Stimulated activated CD8-positive, alpha-beta memory T cell treated with anti-CD3 and anti-CD28 coated beads, Interleukin-4, amount 100 ng/mL, for 24 hours (primary cell): ENCODE measurements around the gene ASB16.
"Not testable (repeated sequence)": the region's sequence is repeated elsewhere in the genome, so short reads cannot be mapped to it uniquely, and the experiment has no call there.

Experiments used
- DNase-seq: peaks from one replicate; pipeline ENCODE4 v3.0.0-alpha.2; 2020; ENCODE audit warnings: low read depth

ASB16 gene, protein sequence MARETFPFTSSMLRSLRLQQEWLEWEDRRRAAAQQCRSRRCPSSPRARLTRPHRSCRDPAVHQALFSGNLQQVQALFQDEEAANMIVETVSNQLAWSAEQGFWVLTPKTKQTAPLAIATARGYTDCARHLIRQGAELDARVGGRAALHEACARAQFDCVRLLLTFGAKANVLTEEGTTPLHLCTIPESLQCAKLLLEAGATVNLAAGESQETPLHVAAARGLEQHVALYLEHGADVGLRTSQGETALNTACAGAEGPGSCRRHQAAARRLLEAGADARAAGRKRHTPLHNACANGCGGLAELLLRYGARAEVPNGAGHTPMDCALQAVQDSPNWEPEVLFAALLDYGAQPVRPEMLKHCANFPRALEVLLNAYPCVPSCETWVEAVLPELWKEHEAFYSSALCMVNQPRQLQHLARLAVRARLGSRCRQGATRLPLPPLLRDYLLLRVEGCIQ

DNA sequence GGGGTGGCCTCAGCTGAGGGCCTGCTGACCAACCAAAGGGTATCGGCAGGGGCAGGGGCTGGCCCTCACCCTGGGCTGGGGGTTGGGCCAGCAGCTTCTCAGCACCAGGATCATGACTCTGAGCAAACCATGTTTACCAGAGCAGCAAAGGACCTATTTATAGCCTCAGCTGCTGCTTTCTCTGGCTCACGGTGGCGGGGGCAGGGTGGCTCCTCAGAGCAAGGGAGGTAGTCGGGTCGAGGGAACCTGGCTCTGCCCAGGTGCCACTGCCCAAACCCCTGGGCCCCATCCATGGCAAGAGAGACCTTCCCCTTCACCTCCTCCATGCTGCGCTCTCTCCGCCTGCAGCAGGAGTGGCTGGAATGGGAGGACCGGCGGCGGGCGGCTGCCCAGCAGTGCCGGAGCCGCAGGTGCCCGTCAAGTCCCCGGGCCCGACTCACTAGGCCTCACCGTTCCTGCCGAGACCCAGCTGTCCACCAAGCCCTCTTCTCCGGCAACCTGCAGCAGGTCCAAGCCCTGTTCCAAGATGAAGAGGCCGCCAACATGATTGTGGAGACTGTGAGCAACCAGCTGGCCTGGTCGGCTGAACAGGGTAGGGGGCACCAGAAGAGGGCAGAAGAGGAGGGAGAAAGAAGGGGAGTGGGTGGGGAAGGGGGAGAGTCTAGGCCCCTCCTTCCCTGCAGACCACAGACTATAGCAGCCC lies at the start of gene ASB16:
TSS of gene ASB16 (plus strand) at position 206 of the 703 bp plus-strand sequence. CDS start at position 292, 86 bp downstream.
- DNase-seq, result no peak

DNA sequence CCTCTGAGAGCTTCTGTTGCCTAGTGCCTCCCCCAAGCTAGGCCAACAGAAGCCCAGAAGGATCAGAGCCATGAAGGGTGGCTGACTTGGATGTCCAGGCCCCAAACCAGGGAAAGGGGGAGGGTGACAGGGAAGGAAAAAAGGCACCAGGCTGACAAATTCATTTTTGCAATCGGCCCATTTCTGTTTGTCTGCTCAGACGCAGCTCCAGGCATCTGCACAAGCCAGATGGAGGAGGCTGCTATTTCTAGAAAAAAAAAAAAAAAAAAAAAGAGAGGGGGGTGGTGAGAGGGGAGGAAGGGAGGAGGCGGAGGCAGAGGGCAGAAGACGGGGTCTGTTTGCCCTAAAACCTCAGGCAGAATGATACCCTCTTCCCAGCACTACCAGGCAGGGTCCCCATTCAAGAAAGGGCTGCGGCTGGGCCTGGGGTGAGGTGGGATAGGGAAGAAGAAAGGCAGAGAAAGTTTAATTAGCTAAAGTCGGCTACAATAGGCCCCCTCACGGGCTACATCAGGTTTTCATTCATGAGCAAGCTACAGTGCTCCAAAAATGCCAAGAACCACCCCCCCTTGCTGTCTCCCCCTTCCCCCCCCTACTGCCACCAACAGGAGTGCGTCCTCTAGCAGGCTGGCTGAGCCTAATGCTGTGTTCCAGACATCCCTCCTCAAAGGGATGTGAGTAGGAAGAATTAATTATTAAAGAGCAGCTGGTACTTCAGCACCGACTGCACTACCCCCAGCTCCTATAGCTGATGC lies 49.5 kb upstream of the ASB16 start:
- no peak for DNase-seq

DNA sequence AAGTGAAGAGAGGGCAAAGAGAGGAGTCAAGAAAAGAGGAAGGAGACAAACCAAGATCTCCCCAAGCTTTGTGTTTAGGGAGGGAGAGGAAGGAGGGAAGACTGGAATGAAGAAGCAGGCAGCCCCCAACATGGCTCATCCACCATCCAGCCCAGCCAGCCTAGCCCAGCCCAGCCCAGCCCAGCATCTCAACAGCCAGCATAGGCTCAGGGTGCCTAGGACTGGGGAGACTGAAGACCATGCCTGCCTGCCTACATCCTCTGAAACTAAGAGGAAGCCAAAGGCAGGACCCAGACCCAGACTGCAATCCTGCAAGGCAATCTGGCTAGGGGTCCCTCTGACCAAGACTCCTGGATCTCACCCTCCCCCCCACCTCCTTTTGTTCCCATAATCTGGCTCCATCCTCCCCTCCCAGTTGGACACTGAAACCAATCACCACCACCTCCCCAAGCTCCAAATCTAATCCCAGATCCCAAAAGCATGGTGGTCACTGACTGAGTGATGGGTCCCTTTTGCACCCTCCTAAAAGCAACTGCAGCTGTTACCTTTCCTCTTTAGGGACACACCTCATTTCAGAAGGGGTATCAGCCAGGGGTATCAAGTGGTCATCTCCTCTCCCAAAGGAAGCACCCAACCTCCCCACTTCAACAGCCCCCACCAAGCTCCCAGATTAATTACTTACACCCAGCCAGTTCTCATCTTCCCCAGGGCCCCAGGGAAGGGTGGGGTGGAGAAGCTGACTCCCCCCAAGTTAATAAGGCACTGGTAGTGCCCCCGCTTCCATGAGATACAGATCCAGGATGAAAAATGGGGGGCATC lies 48.3 kb upstream of the ASB16 start:
- no peak for DNase-seq

DNA sequence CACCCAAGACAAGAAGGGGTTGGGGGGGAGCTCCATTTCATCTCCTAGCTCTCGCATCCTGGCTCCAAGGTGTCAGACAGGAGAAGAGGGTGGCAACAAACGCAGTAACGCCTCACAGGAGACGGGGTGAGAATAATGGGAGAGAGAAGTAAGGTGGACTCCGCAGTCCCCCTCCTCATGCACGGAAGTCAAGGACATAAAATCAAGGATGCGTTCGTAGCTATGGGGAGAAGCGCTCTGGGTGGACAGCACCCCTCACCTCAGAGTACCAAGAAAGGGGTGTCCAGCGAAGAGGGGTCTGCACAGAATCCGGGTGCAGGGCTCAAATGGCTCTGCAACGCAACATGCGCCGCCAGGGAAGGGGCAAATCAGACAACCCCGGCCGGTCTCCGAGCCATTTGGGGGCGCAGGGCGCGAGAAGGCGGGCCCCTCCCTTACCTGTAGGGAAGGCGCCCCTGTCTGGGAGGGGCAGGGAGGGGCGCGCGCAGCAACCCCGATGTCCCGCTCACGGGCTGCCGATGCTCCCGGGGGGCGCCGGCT lies 47.6 kb upstream of the ASB16 start:
- no peak for DNase-seq

DNA sequence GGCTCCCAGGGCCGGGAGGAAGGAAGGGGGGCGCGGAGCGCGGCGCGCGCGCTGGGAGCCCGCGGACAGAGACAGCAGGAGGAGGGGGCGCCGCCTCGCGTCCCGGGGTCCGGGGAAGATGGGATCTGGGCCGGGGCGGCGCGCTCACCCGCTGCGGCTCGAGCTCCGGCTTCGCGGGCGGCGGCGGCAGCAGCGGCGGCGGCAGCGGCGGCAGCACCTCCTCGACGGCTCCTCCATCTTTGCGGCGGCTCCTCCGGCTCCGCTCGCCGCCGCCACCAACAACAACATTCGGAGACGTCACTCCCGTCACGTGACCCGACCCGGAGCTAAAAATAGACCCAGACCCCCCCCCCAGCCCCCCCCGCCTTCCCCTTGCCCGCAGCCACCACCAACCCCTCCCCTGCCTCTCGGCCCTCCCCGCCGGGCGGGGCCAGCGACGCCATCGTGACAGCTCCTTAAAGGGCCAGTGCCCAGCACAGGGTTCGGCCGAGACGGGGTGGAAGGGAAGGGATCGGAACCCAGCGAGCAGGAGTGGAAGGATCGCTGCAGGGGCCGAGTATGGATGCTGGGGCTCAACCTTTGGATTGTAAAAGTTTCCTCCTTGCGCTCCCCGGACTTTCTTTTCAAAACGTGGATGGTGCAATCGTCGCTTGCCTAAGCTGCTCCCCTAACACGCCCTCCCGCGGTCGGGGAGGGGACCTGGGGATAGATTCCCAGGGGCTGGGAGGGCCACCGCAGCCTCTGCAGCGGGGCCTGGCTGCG lies 47.0 kb upstream of the ASB16 start, which contains the start of gene HDAC5:
TSS of gene HDAC5 (minus strand) at position 286 of the 762 bp plus-strand sequence. CDS start 6,126 bp downstream, outside the sequence.
- DNase-seq, result peak; percentile 96

DNA sequence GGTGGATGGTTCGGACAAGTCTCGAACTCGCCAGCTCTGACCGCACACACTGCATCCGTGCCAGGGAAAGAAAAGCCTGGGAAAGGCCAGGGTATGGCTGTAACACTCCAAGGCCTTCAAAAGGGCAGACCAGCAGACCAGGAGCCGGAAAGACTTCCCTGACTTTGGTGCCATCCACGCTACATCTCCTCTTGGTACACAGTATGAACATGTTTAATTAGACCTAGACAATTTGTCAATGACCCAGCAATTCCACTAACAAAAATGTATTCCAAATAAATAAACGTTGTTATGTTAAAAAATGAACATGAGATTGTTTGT lies 46.4 kb upstream of the ASB16 start:
- DNase-seq, result no peak

DNA sequence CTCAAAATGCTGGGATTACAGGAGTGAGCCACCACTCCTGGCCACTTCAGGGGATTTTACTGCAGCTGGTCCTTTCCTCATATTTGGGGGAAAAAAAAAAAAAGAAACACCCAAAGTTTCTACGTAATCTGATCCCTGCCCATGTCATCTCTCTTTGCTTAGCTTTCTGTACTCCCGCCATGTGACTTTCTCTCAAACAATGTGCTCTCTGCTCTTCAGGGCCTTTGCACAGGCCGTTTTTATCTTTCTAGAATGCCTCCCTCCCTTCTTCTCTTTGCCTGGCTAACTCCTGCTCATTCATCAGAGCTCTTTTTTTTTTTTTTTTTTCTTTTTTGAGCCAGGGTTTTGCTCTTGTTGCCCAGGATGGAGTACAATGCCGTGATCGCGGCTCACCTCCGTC lies 42.1 kb upstream of the ASB16 start:
- no peak for DNase-seq

DNA sequence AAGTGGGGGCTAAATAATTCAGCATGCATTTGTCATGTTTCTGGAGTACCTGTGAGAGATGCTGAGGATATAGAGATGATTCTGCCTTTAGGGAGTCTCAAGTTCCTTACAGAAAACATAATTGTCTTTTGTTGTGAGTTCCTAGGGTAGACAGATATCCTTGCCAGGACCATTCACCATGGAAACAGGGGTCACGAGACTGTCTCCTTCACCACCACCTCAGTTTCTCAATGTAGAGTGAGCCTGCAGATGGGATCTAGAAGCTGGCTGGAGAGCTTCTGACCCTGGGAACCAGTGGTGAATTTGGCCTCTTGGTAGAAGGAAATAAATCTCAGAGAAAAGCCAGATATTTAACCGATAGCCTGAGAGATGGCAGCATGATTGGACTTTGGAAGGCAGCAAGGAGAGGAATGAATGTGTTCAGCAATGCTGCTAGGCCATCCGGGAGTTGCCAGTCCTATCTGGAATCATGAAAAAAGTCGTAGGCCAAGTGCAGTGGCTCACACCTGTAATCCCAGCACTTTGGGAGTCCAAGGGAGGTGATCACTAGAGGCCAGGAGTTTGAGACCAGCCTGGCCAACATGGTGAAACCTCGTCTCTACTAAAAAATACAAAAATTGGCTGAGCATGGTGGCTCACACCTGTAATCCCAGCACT lies 39.7 kb upstream of the ASB16 start:
- no peak for DNase-seq

DNA sequence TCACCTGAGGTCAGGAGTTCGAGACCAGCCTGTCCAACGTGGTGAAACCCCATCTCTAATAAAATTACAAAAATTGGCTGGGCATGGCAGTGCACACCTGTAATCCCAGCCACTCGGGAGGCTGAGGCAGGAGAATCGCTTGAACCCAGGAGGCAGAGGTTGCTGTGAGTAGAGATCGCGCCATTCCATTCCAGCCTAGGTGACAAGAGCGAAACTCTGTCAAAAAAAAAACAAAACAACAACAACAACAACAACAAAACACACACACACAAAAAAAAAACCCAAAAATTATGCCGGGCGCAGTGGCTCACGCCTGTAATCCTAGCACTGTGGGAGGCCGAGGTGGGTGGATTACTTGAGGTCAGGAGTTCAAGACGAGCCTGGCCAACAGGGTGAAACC lies 39.1 kb upstream of the ASB16 start:
- not testable (repeated sequence) for DNase-seq

DNA sequence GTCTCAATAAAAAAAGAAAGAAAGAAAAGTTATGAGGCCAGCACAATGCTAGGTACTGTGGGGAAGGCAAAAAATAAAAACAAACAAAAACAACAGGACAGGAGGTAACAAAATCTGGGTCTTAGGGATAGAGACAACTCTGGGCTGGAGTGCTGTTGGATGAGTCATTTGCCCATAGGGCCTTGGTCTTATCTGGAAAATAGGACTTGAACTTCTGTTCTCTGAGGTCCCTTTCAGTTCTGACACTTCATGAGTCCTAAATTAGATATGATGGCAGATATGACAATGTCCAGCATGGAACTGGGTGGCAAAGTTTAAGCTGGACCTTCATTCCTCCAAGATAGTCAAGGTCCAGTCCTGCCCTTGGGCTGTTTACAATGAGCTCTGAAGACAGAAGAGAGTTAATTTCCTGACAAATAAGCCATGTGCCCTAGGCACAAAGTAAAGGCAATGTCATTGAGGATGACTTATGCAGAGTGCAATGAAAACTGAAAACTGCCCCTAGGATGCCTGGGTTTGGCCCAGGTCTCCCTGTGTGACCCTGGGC lies 38.2 kb upstream of the ASB16 start:
- DNase-seq, result no peak

DNA sequence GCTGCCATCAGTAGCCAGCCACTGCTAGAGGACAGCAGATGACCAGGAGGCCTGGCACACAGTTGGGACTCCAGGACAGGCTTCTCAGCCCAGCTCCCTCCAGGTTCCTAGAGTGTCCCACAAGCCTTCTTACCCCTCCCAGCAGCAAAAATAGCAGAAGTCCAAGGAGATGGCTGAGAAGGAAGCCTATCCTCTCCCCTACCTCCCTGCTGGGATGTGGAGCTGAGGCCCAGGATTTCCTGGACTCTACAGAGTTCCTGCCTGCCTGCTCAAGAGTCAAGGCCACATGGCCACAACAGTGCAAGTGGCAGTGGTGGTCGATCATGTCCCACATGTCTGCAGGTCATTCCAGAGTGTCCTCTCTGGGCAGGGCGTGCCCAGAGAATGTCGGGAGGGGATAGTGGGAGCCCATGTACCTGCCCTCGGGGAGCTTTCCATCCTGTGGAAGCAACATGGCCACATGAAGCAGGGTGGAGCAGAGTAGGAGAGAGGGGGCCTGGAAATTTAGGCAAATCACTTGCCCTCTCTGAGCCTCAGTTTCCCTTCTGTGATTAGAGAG lies 36.5 kb upstream of the ASB16 start:
- no peak for DNase-seq

DNA sequence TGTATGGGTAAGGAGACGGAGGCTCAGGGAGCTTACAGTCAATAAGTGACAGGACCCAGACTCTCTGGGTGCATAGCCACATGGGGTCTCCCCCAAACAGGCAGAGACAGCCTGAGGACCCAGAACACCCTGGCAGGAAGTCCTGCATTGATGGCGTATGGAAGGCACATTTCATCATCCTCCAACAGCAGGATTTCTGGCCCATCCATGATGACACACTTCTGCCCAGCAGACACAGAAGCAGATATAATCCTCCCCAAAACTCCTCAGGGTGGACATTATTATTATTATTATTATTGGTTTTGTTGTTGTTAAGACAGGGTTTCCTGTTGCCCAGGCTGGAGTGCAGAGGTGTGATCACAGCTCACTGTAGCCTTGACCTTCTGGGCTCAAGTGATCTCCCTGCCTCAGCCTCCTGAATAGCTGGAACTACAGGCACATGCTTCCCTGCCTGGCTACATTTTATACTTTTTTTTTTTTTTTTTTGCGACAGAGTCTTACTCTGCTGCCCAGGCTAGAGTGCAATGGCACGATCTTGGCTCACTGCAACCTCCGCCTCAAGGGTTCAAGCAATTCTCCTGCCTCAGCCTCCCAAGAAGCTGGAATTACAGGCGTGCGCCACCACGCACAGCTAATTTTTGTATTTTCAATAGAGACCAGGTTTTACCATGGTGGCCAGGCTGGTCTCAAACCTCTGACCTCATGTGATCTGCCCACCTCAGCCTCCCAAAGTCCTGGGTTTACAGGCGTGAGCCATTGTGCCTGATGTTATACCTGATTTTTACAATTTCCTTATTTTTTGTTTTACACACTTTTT lies 35.5 kb upstream of the ASB16 start:
- no peak for DNase-seq

DNA sequence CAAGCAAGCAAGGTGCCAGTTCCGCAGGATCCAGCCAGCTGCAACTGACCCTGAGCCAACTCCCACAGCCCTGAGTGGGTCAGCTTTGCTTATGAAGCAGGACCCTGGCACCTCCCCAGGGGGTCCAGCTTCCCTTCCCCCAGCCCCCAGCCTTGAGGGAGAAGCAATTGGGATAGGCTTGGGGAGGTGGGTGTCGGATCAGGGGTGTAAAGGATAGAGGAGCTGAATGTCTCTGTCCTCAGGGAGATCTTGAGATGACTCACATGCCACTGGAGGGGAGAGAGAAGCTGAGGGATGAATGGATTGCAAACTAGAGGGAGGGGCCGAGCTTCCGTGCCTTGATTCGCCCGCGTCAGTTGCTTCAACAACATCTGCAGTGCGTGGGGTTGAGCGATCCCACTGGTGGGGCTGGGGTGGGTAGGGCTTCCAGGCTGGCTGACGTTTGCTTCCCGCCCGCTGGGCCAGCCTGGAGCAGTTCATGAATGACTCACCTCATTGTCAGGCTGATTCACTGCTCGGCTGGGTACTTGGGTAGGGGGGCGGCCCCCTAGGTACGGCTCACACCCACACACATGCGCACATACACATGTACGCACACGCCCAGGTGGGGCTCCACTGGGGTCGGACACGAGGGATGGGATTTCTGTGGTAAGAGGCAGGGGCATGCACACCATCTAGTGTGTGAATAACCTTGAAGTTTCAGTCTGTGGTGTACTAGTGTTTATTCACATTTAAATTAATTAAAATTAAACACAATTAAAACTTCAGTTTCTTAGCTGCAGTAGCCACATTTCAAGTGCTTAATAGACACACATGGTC lies 32.4 kb upstream of the ASB16 start:
- DNase-seq, result peak; percentile 45

DNA sequence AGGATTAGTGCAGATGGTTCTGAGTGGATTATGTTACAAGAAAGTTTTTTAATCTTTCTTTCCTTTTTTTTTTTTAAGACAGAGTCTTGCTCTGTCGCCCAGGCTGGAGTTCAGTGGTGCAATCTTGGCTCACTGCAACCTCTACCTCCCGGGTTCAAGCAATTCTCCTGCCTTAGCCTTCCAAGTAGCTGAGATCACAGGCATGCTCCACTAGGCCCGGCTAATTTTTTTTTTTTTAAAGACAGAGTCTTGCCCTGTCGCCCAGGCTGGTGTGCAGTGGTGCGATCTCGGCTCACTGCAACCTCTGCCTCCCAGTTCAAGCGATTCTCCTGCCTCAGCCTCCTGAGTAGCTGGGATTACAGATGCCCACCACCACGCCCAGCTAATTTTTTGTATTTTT lies 26.6 kb upstream of the ASB16 start:
- DNase-seq, result not testable (repeated sequence)

DNA sequence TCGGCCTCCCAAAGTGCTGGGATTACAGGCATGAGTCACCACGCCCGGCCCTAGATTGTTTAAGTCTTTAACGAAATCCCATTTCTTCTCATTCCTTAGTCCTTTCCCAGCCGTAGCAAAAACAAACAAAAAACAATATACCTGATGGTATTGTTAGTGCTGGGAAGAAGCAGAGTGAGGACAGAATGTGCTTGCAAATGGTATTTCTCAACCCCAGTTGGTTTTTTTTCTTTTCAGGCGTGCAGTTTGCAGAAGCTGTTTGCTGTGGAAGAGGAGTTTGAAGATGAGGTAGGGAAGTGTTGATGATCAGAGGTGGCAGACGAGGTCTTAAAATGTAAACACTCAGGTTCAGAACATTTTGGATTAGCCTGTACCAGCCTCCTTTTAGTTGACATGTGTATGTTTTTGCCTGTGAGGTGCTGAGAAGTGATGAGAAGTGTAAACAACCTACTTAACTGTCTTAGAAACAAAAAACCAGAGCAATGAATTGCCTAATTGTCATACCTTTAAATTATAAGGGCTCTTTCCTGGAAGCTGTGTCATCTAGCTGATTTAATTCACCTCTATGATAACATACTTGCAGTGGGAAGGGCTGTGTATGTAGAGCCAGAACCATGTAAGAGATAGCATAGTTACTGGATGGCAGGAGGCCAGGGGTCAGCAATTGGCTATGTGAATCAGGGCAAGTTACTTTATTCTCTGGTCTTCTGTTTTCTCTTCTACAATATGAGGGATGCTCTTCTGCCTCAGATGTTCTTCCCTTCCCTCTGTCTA lies 25.4 kb upstream of the ASB16 start:
- no peak for DNase-seq

DNA sequence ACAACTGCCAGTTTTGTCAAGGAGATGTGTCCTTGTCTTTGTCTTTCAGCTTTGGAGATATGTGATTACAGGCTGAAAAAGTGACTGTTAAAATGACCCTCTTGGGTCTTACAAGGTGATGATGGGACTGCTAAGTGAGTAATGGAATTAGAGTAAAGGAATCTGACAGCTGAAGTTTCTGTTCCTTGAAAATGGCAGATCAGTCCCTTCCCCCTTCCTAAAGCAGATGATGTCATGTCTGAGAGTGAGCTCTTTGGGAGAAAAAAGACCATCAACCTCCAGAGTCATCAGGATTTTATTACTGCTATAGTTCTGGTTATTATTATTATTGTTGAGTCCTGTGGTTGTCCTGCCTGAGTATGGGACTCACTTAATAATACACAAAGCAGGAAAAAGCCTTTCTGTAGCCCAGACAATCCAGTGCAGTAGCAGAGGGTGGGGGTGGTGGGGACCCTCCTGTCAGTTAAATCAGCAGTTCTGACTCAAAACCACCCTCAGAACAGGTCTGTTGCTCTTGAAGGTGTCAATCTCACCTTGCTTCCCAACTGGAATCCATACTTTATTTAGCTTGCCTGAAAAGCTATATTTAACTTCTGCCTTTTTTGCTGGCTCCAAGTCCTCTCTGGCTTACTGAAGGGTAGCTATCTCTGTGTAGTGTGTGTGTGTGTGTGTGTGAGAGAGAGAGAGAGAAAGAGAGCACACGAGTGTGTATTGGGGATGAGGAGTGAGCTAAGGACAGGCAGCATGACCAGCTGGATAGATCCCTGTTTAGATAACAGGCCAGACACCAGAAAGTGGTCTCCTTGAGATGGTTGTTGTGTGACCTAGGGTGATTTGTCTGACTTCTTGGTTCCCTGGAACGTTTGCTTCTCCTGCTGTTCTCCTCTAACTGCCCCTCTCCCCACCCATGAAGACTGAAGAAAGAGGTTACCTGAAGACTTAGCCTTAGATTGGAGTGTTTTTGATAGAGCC lies 23.8 kb upstream of the ASB16 start:
- no peak for DNase-seq
